Measurements from ENCODE around the gene KLRC3.

GRCh38 chr12:10393291-10393690 lies 27.1 kb downstream of the KLRC3 start:
- TF ChIP-seq EZH2 (IDR thresholded peaks at IDR 0.05; ENCODE audit: borderline replicate concordance, low read depth, low read length, severe bottlenecking) (no peak), GATA2 (IDR thresholded peaks at IDR 0.05; ENCODE audit: insufficient read depth, insufficient read length, low read depth, low read length) (no peak), CTCF (IDR thresholded peaks at IDR 0.05; ENCODE audit: extremely low read depth in 1 of 2, insufficient read depth in 1 of 2, low read depth in 1 of 2, low read length in 2 of 2) (no peak), POLR2A (IDR thresholded peaks at IDR 0.05; ENCODE audit: low read depth, low read length) (no peak), JUN (IDR thresholded peaks at IDR 0.05; ENCODE audit: borderline replicate concordance, insufficient read depth, insufficient read length, low read depth) (peak; percentile 14)

Measured in endothelial cell of umbilical vein (primary cell).